IgD-negative memory B cell (primary cell): ENCODE results near the gene GDPD5. TPM values are rescaled to one million over a fixed set of nuclear protein-coding genes. Genes with fewer than 3 reads are reported as not detected.

ENCODE experiments used
- H3K27ac Mint-ChIP-seq, 3 donors: one replicate each; pipeline ENCODE4 v1.8.0; 2020 to 2022; ENCODE audit warnings: mild to moderate bottlenecking in 3 of 3, mixed read lengths in 3 of 3, moderate library complexity in 1 of 3
- H3K27me3 Mint-ChIP-seq: one replicate; pipeline ENCODE4 v1.8.0; 2021; ENCODE audit warnings: mixed read lengths
- H3K36me3 Mint-ChIP-seq: one replicate; pipeline ENCODE4 v1.8.0; 2020; ENCODE audit warnings: mild to moderate bottlenecking, mixed read lengths
- H3K4me1 Mint-ChIP-seq, 3 donors: one replicate each; pipeline ENCODE4 v1.8.0; 2020 to 2022; ENCODE audit warnings: mixed read lengths in 3 of 3, mild to moderate bottlenecking in 1 of 3
- H3K4me3 Mint-ChIP-seq, 4 donors: one replicate each; pipeline ENCODE4 v1.8.0; 2020 to 2022; ENCODE audit warnings: mild to moderate bottlenecking in 4 of 4, mixed read lengths in 4 of 4, moderate library complexity in 3 of 4
- H3K9me3 Mint-ChIP-seq, 3 donors: one replicate each; pipeline ENCODE4 v1.8.0; 2020 to 2021; ENCODE audit warnings: mixed read lengths in 3 of 3, mild to moderate bottlenecking in 1 of 3
- polyA plus RNA-seq: library from polyadenylated mRNA; unstranded; fragments of 300-500 nt; fragmentation: Illumina TruSeq; gene quantifications from one replicate; pipeline ENCODE4 v1.2.3, GENCODE V29; 2021

GDPD5 gene
- polyA plus RNA-seq, 1 donor from 2014 or later: 27.8 TPM

- Mint-ChIP-seq H3K27me3 (peaks cover 7% of the 10 kb centered on the region), H3K4me1 (peaks cover 5 to 14% (median 7%) of the 10 kb centered on the region in 3 donors), H3K36me3 (no peaks in the 10 kb centered on the region), H3K9me3 (no peaks in the 10 kb centered on the region), H3K27ac (peak overlapping the region in 2 of 3 donors; percentile 59 to 88), H3K4me3 (peak overlapping the region; percentile 81 to 95 (median 92))
Measured at GRCh38 chr11:75562836-75563484, 37.2 kb upstream of the GDPD5 start.

GRCh38 chr11:75562048-75562835 lies 36.5 kb upstream of the GDPD5 start, which contains the start of gene SERPINH1:
Gene SERPINH1 (plus strand): TSS chr11:75562253. CDS start chr11:75566350, 4,097 bp downstream.
- H3K27ac Mint-ChIP-seq: peak within 1 kb of the TSS; percentile 5 to 88 (median 73)
- H3K4me1 Mint-ChIP-seq: peaks cover 5 to 14% (median 7%) of the 10 kb centered on the region in 3 donors
- peaks cover 11% of the 10 kb centered on the region for H3K27me3 Mint-ChIP-seq
- H3K9me3 Mint-ChIP-seq: no peaks in the 10 kb centered on the region
- H3K4me3 Mint-ChIP-seq: peak within 1 kb of the TSS; percentile 81 to 95 (median 92)
- no peaks in the 10 kb centered on the region for H3K36me3 Mint-ChIP-seq

DNA sequence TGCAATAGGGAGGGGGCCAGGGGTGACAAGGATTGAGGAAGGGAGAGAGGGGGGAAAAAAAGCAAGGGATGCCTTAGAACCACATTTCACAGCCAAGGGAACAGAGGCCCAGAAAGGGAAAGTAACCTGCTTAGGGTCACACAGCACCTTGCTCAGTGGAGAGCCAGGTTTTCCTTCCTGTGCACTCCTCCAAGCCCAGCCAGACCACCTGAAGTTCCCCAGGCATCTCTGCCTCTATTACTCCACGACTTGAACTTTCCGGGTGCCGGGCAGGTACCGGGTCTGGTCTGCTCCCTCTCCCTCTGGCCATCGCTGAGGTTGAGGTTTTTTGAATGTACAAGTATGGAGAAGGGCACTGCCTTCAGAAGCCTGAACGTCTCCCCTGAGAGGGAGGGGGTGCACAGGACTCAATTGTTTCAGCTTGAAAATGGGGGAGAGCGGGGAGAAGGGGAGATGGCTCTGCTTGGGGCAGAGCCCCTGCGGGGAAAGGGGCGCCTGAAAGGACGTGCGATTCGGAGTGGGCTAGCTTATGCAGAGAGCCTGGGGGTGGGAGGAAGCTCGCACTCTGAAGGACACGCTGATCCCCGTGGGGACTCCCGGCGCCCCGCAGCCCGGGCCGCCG lies 35.8 kb upstream of the GDPD5 start:
- Mint-ChIP-seq H3K9me3 (no peaks in the 10 kb centered on the region), H3K27me3 (peaks cover 12% of the 10 kb centered on the region), H3K36me3 (no peaks in the 10 kb centered on the region), H3K27ac (peak overlapping the region in 2 of 3 donors; percentile 35 to 39), H3K4me3 (peak overlapping the region; percentile 81 to 95 (median 92)), H3K4me1 (peaks cover 5 to 14% (median 7%) of the 10 kb centered on the region in 3 donors)

DNA sequence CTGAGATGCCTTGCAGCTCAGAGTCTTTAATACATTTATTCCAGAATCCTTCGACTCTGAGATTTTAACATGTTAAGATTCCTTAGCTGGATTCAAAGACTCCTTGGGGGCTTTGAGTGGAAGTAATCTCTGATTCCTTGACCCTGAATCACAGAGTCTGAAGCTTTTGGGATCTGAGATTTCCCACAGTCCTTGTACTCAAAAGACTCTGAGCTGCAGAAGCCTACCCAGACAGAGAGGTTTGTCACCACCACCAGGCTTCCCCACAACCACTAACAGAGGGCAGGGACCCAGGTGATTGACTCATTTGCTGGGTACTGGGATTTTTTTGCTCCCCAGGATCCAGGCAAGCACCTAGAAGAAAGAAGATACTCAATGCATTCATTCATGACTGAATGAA lies 34.9 kb upstream of the GDPD5 start:
- Mint-ChIP-seq H3K4me1 (peaks cover 5 to 14% (median 7%) of the 10 kb centered on the region in 3 donors), H3K4me3 (peak overlapping the region in 3 of 4 donors; percentile 34 to 84 (median 58)), H3K9me3 (no peaks in the 10 kb centered on the region), H3K36me3 (no peaks in the 10 kb centered on the region), H3K27me3 (peaks cover 12% of the 10 kb centered on the region), H3K27ac (no peak overlapping the region)

DNA sequence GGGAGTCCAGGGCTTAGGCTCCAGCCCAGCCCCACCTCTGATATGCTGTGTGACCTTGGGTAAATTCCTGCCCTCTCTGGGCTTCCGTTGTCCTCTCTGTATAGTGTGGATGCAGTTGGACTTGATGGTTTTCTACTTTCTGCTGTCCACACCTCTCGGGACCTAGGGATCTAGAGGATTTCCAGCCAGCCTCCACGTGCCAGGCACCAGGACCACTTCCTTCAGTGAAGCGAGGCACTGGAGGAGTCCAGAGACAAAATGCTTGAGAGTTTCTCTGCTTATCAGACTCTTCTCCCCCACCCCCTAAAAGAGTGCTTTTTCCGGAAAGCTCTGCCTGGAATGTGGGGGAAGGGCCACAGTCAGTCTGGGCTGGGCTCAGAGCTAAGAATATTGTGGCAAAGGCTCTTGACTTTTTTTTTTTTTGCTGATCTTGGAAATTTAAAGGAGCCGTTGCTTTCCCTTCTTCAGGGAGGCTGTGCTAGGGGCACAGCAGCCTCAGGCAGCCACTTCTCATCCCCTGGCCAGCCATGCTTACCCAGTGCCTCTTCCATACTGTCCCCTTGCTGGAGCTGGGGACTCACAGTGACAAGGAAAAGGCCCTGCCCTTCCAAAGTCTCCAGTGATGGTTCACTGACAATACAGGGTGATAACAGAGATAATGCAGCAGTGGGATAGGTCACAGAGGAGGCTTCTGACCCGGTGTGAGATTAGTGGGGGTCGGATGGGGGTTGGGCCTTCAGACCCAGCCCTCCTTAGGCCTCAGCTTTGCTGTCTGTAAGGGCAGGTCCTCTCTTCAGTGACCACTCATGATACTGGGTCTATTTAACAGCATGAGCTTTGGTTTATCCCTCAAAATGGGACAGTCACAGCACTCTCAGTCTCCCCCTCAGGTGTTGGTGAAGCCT lies 33.5 kb upstream of the GDPD5 start:
- H3K4me3 Mint-ChIP-seq: peak overlapping the region in 2 of 4 donors; percentile 17 to 43

DNA sequence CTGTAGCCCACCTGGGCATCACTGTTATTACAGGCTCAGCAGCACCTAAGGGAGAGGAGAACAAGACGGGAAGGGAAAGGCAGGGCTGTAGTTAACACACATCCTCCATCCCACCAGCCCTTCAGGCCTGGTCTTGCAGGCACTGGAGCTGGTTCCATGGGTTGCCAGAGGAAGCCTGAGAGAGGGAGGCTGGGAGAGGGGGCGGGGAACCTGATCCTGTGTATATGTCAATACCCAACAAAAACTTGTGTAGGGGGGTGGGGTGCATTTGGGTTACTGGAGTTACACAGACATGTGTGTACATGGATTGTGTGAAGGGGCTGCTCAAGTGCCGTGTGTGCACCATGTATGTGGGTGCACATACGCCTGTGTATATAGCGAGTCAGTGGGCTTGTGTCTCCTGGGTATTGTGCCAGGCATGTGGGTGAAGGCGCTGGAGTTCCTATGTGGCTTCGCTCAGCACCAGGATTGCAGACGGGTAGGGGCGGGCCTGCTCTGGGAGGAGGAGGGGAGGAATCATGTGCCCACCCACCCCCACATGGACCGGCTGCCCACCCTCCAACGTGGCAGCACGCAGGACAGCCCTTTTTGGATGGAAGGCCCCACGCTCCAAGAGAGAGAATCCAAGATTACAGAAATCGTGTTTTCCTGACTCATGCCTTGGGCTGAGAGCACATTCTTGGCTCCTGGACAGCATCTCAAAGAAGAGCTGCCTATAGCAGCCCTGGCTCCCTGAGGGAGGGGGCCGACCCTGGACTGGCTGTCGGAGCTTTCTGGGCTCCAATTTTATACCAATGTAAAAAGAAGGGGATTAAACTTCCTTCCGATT lies 32.1 kb upstream of the GDPD5 start:
- Mint-ChIP-seq H3K36me3 (no peaks in the 10 kb centered on the region), H3K27ac (no peak overlapping the region), H3K4me1 (peaks cover 0 to 10% (median 6%) of the 10 kb centered on the region in 3 donors), H3K9me3 (no peaks in the 10 kb centered on the region), H3K4me3 (no peak overlapping the region), H3K27me3 (peaks cover 14% of the 10 kb centered on the region)

More for the DNA sequence above, 33.5 kb upstream of the GDPD5 start:
- H3K9me3 Mint-ChIP-seq: no peaks in the 10 kb centered on the region
- H3K27me3 Mint-ChIP-seq: peaks cover 14% of the 10 kb centered on the region
- no peak overlapping the region for H3K27ac Mint-ChIP-seq
- peaks cover 5 to 14% (median 7%) of the 10 kb centered on the region in 3 donors for H3K4me1 Mint-ChIP-seq
- H3K36me3 Mint-ChIP-seq: no peaks in the 10 kb centered on the region

DNA sequence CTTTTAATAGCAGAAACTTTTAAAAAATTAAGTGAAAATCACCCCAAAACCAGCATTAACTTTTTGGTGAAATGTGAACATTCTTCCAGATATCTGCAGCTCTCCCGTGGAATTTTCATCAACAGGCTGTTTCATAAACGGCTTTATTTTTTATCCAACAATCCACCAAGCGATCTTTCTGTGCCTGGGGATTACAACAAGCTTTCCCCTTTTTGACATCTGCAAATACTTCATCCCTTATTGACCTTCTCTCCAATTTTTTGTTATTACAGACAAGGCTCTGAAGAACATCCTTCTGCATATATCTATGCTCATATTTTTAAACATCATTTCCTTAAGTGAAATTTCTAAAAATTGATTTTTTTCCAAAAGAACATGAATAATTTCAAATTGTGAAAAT lies 30.5 kb upstream of the GDPD5 start:
- peaks cover 0 to 1% (median 0%) of the 10 kb centered on the region in 3 donors for H3K4me1 Mint-ChIP-seq
- peaks cover 12% of the 10 kb centered on the region for H3K27me3 Mint-ChIP-seq
- no peak overlapping the region for H3K4me3 Mint-ChIP-seq
- H3K27ac Mint-ChIP-seq: peak overlapping the region in 1 of 3 donors; percentile 67
- H3K36me3 Mint-ChIP-seq: no peaks in the 10 kb centered on the region
- H3K9me3 Mint-ChIP-seq: no peaks in the 10 kb centered on the region

DNA sequence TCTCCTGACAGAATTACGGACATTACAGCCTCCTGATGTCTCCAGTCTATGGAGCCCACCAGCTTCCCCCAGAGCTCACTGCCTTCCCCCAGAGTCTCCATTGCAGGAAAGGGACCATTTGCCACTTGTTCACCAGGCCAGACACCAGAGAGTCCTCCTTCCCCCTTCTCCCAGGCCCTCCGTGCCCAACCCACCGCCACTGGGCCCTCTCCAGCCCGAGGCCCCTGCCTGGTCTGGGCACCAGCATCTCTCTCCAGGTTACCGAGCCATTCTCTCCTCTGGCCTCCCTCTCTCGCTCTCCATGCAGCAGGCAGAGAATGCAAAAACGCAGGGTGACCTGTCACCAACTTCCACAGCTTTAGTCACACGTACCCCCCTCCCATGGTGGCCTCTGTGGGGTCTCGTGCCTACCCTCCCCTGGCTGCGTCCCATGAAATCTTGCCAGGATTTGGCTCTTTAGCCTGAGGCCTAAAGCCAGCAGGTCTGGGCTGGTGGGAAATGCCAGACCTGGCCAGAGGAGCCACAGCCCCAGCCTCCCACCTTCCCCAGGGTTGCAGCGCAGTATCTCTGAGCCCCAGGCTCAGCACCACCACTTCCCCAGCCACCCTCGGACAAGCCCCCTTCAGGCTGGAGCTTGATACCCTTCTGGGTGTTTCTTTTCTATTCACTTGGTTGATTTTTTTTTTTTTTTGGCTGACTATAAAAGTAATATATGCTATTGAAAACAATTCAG lies 29.5 kb upstream of the GDPD5 start:
- no peak overlapping the region for H3K27ac Mint-ChIP-seq
- no peaks in the 10 kb centered on the region for H3K9me3 Mint-ChIP-seq
- no peak overlapping the region for H3K4me3 Mint-ChIP-seq
- peaks cover 10% of the 10 kb centered on the region for H3K27me3 Mint-ChIP-seq
- H3K36me3 Mint-ChIP-seq: no peaks in the 10 kb centered on the region
- H3K4me1 Mint-ChIP-seq: no peaks in the 10 kb centered on the region

- H3K9me3 Mint-ChIP-seq: no peaks in the 10 kb centered on the region
- H3K27ac Mint-ChIP-seq: no peak overlapping the region
Measured at GRCh38 chr11:75554258-75555022, 28.7 kb upstream of the GDPD5 start.

GRCh38 chr11:75553889-75554257 lies 28.1 kb upstream of the GDPD5 start:
- H3K27me3 Mint-ChIP-seq: peaks cover 9% of the 10 kb centered on the region
- no peaks in the 10 kb centered on the region for H3K9me3 Mint-ChIP-seq
- H3K36me3 Mint-ChIP-seq: no peaks in the 10 kb centered on the region
- no peak overlapping the region for H3K4me3 Mint-ChIP-seq
- no peaks in the 10 kb centered on the region for H3K4me1 Mint-ChIP-seq
- H3K27ac Mint-ChIP-seq: no peak overlapping the region

More at GRCh38 chr11:75554258-75555022, 28.7 kb upstream of the GDPD5 start:
- Mint-ChIP-seq H3K4me1 (no peaks in the 10 kb centered on the region), H3K27me3 (peaks cover 9% of the 10 kb centered on the region), H3K4me3 (no peak overlapping the region), H3K36me3 (no peaks in the 10 kb centered on the region)

- Mint-ChIP-seq H3K4me3 (no peak overlapping the region), H3K27me3 (peaks cover 9% of the 10 kb centered on the region), H3K36me3 (no peaks in the 10 kb centered on the region), H3K4me1 (no peaks in the 10 kb centered on the region), H3K27ac (no peak overlapping the region), H3K9me3 (no peaks in the 10 kb centered on the region)
Measured at GRCh38 chr11:75553182-75553581, 27.4 kb upstream of the GDPD5 start.

DNA sequence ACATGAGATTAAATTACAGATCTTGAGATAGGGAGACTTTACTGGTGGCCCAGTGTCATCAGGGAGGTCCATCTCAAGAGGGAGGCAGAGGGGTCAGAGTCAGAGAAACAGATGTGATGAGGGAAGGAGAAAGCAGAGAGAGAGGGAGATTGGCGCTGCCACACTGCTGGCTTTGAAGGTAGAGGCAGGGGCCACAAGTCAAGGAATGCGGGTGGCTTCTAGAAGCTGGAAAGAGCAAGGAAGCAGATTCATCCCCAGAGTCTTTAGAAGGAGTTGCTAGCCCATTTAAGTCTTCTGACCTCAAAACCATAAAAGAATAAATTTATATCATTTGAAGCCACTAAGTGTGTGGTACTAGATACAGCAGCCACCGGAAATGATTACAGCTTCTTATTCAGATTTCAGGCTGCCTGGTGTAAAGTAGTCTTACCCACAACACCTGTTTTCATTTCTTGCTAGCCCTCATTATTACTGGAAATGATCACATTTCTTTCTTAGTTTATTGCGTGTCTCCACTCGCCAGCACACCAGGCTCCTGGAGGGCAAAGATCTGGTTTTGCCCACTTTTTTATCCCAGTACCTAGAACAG lies 23.7 kb upstream of the GDPD5 start:
- Mint-ChIP-seq H3K9me3 (no peaks in the 10 kb centered on the region), H3K4me3 (no peak overlapping the region), H3K36me3 (no peaks in the 10 kb centered on the region)

More for the DNA sequence above, 23.7 kb upstream of the GDPD5 start:
- no peaks in the 10 kb centered on the region for H3K4me1 Mint-ChIP-seq
- no peak overlapping the region for H3K27ac Mint-ChIP-seq
- H3K27me3 Mint-ChIP-seq: peaks cover 10% of the 10 kb centered on the region
